GM12801 (cell line): ENCODE results near the gene UTF1.

Experiments used
- CTCF ChIP-seq: IDR thresholded peaks from one replicate; pipeline ENCODE4 v1.5.1; 2011; ENCODE audit warnings: control low read depth; ENCODE audit not compliant: insufficient read length; ENCODE audit errors: extremely low read depth

UTF1 gene

GRCh38 chr10:133241501-133242205 is 11.6 kb downstream of the UTF1 start:
- TF ChIP-seq CTCF, result no peak

GRCh38 chr10:133242611-133243356 is 12.8 kb downstream of the UTF1 start:
- TF ChIP-seq CTCF, result no peak

DNA sequence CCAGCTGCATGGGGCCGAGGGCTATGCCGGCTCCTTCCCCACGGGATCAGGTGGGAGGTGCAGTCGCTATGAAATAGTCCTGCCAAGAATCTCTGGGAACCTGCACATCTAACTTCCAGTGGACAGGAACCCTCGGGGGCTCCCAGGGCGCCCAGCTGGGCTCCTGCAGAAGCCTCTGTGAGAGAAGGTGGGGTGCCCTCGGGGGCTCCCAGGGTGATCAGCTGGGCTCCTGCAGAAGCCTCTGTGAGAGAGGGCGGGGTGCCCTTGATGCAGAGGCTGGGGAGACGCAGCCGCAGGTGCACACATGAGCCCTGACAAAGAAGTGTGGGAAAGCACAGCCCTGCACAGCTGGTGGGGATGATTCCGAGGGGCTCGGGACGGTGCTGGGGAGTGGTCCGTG is 13.6 kb downstream of the UTF1 start:
- no peak for TF ChIP-seq CTCF

DNA sequence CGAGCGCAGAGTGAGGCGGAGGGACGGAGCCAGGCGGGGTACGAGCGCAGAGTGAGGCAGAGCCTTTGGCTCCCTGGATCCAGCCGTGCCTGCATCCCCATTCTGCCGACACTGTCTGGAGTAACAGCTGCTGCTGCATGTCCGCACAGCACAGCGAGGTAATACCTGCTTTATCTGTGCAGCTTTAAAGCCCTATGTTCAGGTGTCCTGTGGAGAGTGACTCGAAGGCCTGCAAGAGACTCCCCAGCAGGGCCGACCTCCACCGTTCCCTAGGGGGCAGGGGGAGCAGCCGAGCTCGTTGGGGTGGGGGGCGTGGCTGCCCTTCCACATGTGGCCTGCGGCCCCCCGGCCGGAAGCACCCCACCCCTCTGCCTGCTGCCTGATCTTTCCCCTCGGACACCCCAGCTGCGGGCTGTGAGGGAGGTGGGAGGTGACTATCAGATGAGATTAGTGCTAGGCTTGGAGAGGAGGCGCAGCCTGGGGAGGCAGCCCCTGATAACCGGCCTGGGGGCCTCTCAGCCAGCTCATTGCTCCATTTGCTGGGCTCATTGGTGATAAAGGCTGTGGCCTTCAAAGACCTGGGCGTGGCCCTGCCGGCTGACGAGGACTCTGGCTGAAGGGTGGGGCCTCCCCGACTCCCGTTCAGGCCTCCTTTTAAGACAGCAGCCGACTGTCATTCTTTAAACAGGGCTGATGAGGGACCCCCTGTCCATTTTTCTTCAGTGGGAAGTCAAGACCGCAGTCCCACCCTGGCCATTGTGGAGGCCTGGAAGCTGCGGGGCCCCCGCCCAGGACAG is 15.6 kb downstream of the UTF1 start:
- TF ChIP-seq CTCF, result no peak

GRCh38 chr10:133246236-133246626 is 16.2 kb downstream of the UTF1 start:
- no peak for TF ChIP-seq CTCF

- TF ChIP-seq CTCF, result no peak
These were observed 17.8 kb downstream of the UTF1 start for GRCh38 chr10:133247681-133248333.

GRCh38 chr10:133248334-133248715 is 18.3 kb downstream of the UTF1 start:
- no peak for TF ChIP-seq CTCF
